Omental fat pad (tissue), 4 donors: ENCODE measurements around the gene PASK. TPM values are rescaled to one million over a fixed set of nuclear protein-coding genes. Genes with fewer than 3 reads are reported as not detected.
"Not testable (repeated sequence)": the region's sequence is repeated elsewhere in the genome, so short reads cannot be mapped to it uniquely, and the experiment has no call there.

Experiments
- ATAC-seq: fragments of 150-250 bp; one replicate; pipeline ENCODE4 v1.9.1; 2016; ENCODE audit warnings: mild to moderate bottlenecking, moderate library complexity; ENCODE audit not compliant: low FRiP score
- DNase-seq: peaks from one replicate; pipeline ENCODE4 v3.0.0-alpha.2; 2019; ENCODE audit warnings: low spot score
- CTCF ChIP-seq, 3 donors: fragments of 450-650 bp; IDR thresholded peaks; one replicate each; pipeline ENCODE4 v1.5.1; 2016 to 2017; ENCODE audit warnings: antibody characterized with exemption in 3 of 3, mild to moderate bottlenecking in 3 of 3, moderate library complexity in 2 of 3
- total RNA-seq, 4 donors: library from RNA; depleted of rRNA; stranded (reverse); fragments of >200 nt; gene quantifications; one replicate each; pipeline ENCODE4 v1.1.0, GENCODE V29; 2016

Gene PASK
- 1 to 10 TPM; 2.1 to 7.3 (median 6.1) TPM for total RNA-seq

GRCh38 chr2:241148891-241149674, at the start of gene PASK:
Gene PASK, minus strand, starts transcription at chr2:241149472. Its CDS starts 6,440 bp downstream, at chr2:241143032.
- no peak for TF ChIP-seq CTCF (IDR thresholded peaks at IDR 0.05)
- DNase-seq (peak; percentile 82), ATAC-seq (peak; percentile 93)

GRCh38 chr2:241198381-241199279, 49.4 kb upstream of the PASK start:
- DNase-seq (no peak), ATAC-seq (no peak)
- no peak for TF ChIP-seq CTCF (IDR thresholded peaks at IDR 0.05)

- DNase-seq: no peak
- no peak for ATAC-seq
- TF ChIP-seq CTCF (IDR thresholded peaks at IDR 0.05): no peak
These were observed 48.7 kb upstream of the PASK start for GRCh38 chr2:241197947-241198346.

- not testable (repeated sequence) for DNase-seq, ATAC-seq
These were observed 48.0 kb upstream of the PASK start for GRCh38 chr2:241197246-241197645.

- no peak for TF ChIP-seq CTCF (IDR thresholded peaks at IDR 0.05)
- no peak for DNase-seq
These were observed 46.3 kb upstream of the PASK start for GRCh38 chr2:241195506-241196130.

GRCh38 chr2:241194811-241195210, 45.5 kb upstream of the PASK start:
- ATAC-seq (no peak), DNase-seq (no peak)
- no peak for TF ChIP-seq CTCF (IDR thresholded peaks at IDR 0.05)

More at GRCh38 chr2:241195506-241196130, 46.3 kb upstream of the PASK start:
- no peak for ATAC-seq

- ATAC-seq: no peak
- no peak for DNase-seq
These were observed 44.0 kb upstream of the PASK start for GRCh38 chr2:241193271-241193670.

More at GRCh38 chr2:241193271-241193670, 44.0 kb upstream of the PASK start:
- TF ChIP-seq CTCF (IDR thresholded peaks at IDR 0.05): no peak
